RWPE1 (cell line): ENCODE measurements around the gene APBB2.

Experiments
- CTCF ChIA-PET: fragments of 350-600 bp; sonication (Branson Sonifier 250); formaldehyde crosslinking; extraction: SDS; loops from one replicate; lab custom pipeline; 2021; lab: Yijun Ruan, JAX
- POLR2A ChIA-PET: fragments of 400-600 bp; formaldehyde crosslinking; extraction: SDS; loops from one replicate; lab custom pipeline; 2020; ENCODE audit warnings: antibody characterized with exemption; ENCODE audit not compliant: low non-redundant PET; lab: Yijun Ruan, JAX
- DNase-seq: peaks from one replicate; pipeline ENCODE4 v3.0.0; 2012; ENCODE audit warnings: low spot score
- H3K27ac ChIP-seq: fragments of 450-650 bp; 2 replicates; pipeline ENCODE4 v1.5.1; 2017
- CTCF ChIP-seq: fragments of 450-650 bp; conservative IDR thresholded peaks from 2 replicates; pipeline ENCODE4 v1.5.1; 2017; ENCODE audit warnings: low read depth, mild to moderate bottlenecking

APBB2 gene

GRCh38 chr4:41179498-41180195, 34.7 kb downstream of the APBB2 start:
- no peak for DNase-seq
- CTCF ChIA-PET, result no interaction called here
- peak overlapping the region; percentile 41; the same call in 1 of the 2 replicates for H3K27ac ChIP-seq
- TF ChIP-seq CTCF, result no peak
- POLR2A ChIA-PET, result no interaction called here

- ChIA-PET CTCF (no interaction called here), POLR2A (no interaction called here)
- TF ChIP-seq CTCF, result no peak
- DNase-seq, result peak; percentile 28
- no peak overlapping the region for H3K27ac ChIP-seq
Observed at GRCh38 chr4:41178372-41179370, 35.7 kb downstream of the APBB2 start.

- ChIA-PET CTCF (interaction anchor here (0.6 to 1.4 kb wide), 4 partner anchors 8 to 198 kb away, joined by 3 to 6 read pairs (median 4); no protein-coding TSS in a partner anchor), POLR2A (no interaction called here)
- TF ChIP-seq CTCF, result no peak
- H3K27ac ChIP-seq, result no peak overlapping the region
- peak; percentile 60 for DNase-seq
Observed at GRCh38 chr4:41177016-41177415, 37.3 kb downstream of the APBB2 start.

GRCh38 chr4:41176340-41176739, 38.0 kb downstream of the APBB2 start:
- ChIA-PET CTCF (interaction anchor here (0.6 to 1.4 kb wide), 3 partner anchors 9 to 198 kb away, joined by 3 to 6 read pairs (median 4); no protein-coding TSS in a partner anchor), POLR2A (interaction anchor here (0.7 kb wide), 1 partner anchor 185 kb away, joined by 3 read pairs; no protein-coding TSS in a partner anchor)
- H3K27ac ChIP-seq, result no peak overlapping the region
- no peak for DNase-seq
- no peak for TF ChIP-seq CTCF

GRCh38 chr4:41175794-41176193, 38.5 kb downstream of the APBB2 start:
- ChIA-PET CTCF (no interaction called here), POLR2A (interaction anchor here (0.7 kb wide), 1 partner anchor 185 kb away, joined by 3 read pairs; no protein-coding TSS in a partner anchor)
- H3K27ac ChIP-seq, result no peak overlapping the region
- DNase-seq, result no peak
- no peak for TF ChIP-seq CTCF

GRCh38 chr4:41174444-41174843, 39.9 kb downstream of the APBB2 start:
- DNase-seq, result no peak
- ChIA-PET POLR2A (no interaction called here), CTCF (interaction anchor here (0.6 to 0.7 kb wide), 2 partner anchors 38 to 107 kb away, joined by 3 read pairs; no protein-coding TSS in a partner anchor)
- no peak overlapping the region for H3K27ac ChIP-seq
- TF ChIP-seq CTCF, result no peak
